SKM-1 treated with dmso at 0.1 percent for 144 hours (cell line): ENCODE measurements around the gene WNK1.
"Not testable (repeated sequence)": the region's sequence is repeated elsewhere in the genome, so short reads cannot be mapped to it uniquely, and the experiment has no call there.

Source experiments
- DNase-seq: peaks from one replicate; lab custom pipeline; 2025; ENCODE audit not compliant: unreplicated experiment; lab: John Stamatoyannopoulos, UW

The WNK1 gene

DNA sequence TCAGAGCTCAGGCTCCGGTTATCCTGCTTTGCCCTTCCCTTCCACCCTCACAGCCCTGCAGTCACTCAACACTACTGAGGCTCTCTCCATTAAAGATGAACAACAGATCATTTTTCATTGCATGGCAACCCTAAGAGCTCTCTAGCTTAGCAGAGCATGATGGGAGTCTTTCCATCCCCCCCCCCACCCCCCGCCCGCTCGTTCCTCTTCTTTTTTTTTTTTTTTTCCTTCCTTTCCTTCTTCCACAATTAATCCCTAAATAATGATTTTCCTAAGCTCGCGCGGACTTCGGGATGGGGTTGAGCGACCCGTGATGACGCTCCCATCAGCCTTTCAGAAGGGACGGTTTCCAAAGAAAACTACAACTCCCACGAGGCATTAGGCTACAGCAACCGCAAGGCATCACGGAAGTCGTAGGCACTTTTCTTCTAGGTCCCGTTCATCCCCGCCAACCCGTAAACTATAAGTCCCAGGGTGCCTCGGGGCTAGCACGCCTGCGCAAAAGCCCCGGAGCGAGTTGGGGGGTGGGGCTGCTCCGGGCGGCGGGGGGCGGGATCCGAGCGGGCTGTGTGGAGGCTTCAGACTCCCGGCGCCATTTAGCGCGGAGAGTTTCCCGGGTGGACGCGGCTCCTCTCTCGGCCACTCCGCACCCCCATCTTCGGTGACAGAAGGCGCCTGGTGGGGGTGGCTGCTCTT, at the start of gene WNK1:
Gene WNK1 (plus strand): TSS at position 581 of the 696 bp plus-strand sequence. CDS start 987 bp downstream, outside the sequence.
- DNase-seq, result peak; percentile 88

DNA sequence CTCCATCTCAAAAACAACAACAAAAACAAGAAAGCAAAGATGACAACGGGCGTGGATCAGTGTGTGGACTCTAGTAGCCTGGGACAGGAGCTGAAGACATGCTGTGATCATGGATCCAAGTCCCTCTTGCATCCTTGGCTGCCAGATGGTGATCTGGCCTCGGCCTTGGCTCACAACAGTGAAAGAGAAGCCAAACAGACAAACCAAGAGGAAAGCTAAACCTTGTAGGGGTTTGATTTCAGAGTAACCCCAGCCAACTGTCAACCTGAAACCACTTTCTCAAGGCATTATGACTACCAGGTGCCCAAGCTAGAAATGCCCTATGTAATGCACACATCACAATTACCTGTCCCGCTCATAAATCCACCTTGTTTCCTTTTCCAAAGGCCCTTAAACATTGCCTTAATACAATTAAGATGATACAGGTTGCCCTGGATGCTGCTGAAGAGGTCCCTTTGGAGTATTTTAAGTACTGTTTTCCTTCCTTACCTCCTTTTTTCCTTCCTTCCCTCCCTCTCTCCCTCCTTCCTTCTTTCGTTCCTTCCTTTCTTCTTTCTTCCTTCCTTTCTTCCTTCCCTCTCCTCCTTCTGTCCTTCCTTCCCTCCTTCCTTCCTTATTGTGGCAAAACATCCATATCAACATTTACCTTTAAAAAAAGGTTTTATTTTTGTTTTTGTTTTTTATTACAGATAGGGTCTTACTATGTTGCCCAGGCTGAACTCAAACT, 47.7 kb upstream of the WNK1 start:
- DNase-seq, result no peak

DNA sequence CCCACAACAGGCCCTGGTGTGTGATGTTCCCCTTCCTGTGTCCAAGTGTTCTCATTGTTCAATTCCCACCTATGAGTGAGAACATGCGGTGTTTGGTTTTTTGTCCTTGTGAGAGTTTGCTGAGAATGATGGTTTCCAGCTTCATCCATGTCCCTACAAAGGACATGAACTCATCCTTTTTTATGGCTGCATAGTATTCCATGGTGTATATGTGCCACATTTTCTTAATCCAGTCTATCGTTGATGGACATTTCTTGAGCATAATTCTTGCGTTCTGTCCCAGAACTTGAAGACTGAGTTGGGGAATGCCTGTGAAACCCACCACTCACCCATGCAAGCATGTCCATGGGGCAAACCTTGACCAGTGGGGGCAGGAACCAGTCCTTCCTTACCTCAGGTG, 44.3 kb upstream of the WNK1 start:
- DNase-seq, result not testable (repeated sequence)

DNA sequence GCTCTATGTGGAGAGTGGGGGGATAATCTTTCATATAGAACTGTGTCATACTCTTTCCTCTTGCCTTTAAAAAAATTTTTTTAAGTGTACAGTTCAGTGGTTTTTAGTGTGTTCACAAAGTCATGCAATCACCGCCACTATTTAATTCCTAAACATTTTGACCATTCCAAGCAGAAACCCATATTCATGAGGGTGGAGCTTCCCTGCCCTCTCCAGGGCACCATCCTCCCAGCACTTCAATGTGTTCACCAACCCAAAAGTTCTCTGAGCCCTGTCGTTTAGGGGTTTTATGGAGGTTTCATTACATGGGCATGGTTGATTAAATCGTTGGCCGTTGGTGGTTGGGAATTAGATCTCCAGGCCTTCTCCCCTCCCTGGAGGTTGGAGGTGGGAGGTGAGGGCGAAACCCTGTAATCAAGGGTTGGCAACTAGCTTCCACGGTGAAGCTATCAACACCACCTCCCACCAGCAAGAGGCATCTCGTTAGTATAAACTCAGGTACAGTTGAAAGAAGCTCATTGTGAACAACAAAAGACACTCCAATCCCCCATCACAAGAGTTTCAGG, 42.8 kb upstream of the WNK1 start:
- DNase-seq, result no peak

DNA sequence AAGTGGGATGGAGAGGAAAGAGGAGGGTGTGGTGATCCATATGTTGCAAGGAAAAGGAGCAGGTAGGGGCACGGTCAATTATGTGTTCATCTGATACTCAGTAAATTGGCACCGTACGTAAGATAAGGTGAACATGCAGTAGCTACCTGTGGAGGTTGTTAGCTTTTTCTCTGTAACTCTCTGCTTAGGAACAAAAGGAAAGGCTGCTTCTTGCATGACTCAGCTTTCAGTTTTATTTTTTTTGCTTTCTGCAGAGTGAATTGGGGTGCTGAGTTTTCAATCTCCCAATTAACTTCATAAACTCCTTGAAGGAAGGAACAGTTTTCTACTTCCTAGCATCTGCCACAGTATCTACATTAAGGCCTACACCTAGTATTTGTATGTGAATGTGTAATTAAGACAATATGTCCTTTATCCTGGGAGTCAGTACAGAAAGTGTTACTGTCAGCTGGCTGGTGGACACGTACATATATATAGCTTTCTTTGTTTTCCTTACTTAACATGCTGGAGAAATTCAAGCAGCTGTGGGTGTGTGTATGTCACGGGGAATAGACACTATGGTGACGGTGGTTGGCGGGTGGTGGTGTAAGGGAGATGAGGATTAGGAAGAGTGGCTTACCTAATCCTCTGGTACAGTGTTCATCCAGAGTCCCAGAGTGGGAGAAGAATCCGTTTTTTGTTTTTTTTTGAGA, 40.1 kb upstream of the WNK1 start:
- DNase-seq, result no peak

DNA sequence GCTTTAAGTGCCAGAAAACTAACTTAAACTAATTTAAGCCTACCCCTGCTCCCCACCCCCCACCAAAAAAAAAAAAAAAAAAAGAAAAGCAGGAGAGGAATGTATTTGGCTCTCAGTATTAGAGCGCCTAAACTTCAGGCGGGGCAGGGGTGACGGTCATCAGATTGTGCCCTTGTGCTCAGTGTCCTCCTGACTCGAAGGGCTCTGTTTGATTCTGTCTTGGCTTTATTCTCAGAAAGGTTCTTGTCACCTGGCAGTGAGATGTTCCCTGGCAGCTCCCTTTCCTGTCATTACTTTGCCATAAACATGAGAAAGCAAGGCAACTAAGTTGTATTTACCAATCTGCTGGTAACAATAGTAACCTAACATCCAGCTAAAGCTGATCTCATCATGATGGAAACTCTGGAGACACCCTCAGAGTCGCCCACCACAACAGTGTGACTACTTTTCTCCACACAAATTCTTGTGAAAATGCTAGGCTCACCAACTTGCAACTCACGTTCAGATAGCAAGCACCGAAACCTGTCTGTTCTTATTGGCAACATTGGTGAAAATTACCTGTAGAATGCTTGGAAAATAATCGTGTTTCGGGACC, 39.0 kb upstream of the WNK1 start:
- no peak for DNase-seq

DNA sequence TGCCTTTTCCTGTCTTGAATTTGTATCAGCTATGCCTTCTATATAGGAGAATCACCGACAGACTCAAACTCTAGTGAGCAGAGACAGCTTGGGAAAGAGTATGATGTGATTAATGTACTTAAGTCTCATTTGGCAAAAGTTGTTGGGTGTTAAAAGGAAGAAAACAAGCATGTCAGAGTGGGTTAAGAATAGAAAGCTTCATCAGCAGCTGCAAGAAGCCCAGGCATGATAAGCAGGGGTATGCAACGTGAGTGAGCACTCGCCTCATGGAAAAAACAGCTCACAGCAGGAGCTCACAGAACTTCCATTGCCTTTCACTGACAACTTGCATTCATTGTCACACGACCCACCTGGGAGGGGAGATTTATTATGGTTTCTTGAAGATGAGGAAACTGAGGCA, 35.9 kb upstream of the WNK1 start:
- no peak for DNase-seq

DNA sequence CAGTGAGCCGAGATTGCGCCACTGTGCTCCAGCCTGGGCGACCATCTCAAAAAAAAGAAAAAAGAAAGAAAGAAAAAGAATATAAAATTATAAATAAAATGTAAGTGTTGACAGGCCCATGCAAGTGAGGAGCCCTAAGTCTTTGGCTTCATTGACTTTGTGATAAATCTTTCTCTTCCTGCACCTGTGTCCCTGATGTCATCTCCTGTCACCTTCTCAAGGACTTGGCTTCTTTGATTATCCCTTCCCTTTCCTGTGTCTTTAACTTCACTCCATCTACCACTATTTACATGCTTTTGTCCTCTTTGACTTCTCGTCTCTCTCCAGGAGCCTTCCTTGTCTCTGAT, 33.6 kb upstream of the WNK1 start:
- no peak for DNase-seq

DNA sequence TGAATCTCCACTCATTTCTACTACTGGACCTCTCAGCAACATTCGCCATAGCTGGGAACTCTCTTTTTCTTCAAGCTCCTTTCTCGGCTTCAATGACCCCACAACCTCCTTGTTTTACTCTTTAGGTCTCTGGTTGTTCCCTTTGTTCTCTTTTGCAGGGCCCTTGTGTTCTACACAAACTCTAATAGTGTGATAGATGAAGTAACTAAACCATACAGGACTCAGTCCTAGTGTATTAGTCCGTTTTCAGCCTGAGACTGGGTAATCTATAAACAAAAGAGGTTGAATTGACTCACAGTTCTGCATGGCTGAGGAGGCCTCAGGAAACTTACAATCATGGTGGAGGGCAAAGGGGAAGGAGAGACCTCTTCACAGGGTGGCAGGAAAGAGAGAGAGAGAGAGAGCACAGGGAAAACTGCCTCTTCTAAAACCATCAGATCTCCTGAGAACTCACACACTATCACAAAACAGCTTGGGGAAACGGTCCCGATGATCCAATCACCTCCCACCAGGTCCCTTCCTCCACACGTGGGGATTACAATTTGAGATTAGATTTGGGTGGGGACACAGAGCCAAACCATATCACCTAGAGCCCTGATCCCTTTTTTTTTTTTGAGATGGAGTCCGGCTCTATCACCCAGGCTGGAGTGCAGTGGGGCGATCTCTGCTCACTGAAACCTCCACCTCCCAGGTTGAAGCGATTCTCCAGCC, 32.0 kb upstream of the WNK1 start:
- no peak for DNase-seq

DNA sequence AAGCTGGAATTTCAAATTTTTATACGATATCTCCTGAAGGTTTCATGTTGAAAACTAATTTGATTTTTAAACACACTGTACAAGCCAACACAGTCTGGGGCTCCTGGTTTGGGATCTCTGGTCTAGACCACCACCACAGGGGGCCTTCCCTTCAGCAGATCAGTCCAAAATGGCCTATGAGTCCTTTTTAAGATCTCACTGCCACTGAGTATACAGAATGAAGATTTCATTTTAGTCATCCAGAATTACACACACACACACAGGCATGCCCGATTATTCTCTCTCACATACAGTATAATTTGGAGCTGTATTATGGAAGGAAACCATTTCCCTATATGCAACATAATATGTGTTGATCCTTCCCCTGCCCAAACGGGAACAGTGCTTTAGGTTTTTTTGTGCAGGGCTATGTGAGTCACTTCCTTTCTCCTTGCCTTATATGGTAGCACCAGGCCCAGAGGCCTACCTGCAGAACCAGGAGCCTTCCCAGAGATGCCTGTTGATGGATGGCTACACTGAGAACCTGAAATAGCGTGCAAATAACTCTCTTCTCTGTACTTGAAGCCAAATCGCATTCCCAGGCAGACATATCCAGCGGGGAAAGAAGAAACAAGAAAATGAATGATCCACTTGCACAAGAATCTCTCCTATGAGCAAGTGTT, 28.1 kb upstream of the WNK1 start:
- DNase-seq, result peak; percentile 30

DNA sequence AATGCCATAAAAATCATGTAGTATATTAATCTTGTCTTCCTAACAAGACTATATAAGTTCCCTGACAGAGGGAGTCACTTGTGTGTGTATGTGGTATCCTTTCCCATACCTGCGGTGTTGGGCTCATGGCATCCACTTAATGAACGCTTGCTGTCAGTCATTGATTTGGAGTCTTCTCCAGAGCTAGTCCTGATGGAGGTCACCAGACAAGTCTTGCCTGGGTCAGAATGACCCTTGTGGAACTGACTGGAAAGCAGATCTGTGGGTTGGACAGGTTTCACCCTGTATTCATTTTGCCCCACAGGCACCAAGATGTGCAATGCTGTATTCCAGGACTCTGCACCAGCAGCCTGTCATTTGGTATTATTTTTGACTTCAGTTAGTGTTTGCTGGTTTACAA, 27.3 kb upstream of the WNK1 start:
- no peak for DNase-seq

DNA sequence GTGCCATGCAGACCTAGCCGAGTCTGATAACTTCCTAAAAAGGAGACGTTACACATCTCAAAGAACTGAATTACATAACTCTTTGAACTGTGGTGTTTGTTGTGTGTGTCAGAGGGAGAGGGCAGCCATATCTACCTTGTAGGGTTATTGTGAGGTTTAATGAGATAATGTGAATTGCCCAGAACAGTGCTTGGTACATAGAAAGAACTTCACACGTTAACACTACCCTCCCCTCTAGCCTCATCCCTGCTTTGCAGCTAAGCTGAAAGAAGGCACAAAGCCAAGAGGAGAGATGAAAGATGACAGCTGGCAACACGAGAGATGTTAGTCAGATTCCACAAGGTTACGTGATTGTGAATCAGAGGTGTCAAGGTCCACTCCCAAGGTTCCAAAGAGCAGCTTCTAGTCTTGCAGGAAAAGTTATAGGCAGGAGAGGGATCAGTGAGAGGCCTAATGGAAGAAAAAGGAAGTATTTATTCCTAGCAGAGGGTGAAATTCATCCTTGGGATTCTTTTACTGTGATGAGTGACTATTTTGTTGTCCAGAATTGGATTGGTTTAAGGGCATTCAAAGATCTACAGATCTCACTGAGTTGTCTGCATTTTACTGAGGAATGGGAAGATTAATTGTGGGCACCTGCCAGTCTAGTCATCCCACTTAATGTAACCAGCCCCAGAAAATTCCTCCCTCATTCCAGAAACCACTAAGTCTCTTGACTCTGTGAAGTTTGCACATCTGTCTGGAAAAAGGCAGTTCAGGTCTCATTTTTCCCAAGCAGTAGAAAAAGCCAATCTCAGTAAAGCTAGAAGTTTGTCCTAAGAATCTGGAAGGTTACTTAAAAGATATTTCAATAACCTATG, 25.9 kb upstream of the WNK1 start:
- DNase-seq, result no peak

DNA sequence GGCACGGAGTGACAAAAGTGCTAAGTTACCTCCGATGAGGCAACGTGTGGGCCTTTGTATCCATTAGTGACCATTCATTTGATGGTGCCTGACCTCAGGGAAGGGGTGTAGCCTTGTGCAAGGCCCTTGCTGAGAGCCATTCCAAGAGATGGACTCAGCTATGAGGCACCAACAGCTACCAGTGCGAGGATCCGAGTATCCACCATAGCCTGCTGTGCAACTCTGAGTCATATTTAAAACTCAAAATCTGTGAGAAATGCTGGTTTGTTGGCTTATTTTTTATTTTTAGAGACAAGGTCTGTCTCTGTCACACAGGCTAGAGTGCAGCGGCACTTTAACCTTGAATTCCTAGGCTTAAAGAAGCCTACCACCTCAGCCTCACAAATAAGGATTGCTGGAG, 25.1 kb upstream of the WNK1 start:
- DNase-seq, result no peak

DNA sequence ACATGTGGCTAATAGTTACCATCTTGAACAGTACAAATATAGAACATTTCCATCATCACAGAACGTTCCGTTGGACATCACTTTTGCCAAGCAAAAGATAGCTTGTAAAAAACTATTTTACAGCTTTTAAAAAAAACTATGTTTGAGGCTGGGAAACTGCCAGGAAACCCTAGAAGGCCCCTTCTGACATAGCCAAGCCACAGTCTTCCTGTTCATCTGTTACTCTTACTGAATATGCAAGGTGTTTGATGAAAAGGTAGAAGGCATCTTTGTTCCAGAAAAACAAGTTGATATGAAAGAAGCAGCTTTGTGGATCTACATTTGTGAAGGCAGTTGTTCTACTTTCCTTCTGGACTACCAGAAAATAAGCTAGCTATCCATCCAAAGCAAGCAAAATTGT, 23.6 kb upstream of the WNK1 start:
- no peak for DNase-seq

DNA sequence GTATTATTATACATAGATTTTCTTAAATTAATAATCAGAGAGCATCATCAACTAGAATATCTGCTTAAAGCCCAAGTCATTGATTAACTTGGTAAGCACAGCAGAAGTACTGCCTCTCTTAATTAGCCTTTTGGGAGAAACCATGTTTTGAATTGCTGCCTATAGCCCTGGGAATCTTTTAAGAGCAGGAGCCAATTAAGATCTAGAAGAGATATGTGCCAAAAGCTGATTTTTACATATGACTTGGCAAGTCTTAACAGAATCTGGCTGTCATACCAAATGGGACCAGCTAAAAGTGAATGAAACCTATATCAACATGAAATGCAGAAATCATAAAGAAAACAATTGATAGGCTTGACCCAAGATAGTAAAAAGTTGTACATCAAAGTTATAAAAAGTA, 23.2 kb upstream of the WNK1 start:
- DNase-seq, result no peak

DNA sequence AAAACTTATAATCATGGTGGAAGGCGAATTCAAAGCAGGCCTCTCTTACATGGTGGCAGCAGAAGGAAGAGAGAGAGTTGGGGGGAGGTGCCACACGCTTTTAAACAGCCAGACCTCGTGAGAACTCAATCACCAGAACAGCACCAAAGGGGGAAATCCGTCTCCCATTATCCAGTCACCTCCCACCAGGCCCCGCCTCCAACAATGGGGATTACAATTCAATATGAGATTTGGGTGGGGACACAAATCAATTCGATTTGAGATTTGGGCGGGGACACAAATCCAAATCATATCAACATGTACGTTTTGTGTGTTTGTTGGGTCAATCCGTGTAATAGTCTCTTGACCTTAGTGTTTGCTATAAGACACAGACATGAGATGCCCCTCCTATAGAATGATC, 21.8 kb upstream of the WNK1 start:
- DNase-seq, result no peak

DNA sequence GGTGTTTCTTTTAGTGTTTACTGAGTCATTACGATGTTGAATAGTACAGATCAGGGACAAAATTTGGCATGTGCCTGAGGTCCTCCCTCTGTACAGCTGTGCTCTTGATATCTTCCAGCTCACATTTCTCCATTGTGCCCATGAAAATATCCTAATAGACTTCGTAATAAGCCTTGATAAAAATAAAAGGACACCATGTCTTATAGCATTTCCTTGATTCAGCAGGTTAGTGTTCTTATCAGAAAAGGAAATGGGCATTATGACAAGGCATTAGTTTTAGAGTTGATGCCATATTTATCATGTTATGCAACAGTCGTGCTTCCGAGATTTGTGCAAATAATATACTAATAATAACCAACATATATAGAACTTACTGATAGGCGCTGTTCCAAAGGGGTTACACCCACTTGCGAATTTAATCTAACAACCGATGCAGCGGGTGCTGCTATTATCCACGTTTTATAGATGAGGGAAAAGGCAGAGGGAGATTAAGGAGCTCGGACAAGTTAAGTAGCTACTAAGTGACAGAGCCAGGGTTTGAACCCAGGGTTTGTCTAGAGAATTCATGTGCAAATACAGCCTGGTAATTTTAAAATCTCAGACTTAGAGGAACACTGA, 15.1 kb upstream of the WNK1 start:
- DNase-seq, result no peak

DNA sequence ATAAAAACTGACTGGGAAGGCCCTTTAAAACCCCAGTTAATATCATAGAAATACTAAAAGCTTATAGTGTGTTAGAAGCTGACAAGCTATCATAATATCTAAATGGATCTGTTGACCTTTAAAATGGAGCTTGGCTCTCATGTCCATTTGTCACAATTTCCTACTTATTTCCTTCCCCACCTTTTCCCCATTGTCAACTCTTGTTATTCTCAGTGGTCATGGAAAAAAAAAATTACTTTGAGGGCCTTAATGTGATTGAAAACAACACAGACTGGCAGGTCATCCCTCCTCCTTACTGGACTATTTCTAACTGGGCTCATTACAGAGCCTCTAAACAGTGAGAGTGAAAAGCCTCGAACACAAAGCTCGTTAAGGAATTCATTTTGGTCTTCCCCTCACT, 13.7 kb upstream of the WNK1 start:
- DNase-seq, result no peak

DNA sequence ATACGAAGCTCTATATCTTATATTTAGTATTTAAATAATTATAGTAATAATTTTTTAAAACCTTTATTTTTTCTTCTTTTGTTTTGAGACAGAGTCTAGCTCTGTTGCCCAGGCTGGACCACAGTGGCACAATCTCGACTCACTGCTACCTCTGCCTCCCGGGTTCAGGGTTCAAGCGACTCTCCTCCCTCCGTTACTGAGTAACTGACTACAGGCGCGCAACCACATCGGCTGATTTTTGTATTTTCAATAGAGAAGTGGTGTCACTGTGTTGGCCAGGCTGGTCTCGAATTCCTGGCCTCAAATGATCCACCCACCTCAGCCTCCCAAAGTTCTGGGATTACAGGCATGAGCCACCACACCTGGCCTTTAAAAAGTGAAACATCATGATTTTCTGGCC, 13.0 kb upstream of the WNK1 start:
- DNase-seq, result no peak
